ENCODE data around the gene SLC25A47.

DNA sequence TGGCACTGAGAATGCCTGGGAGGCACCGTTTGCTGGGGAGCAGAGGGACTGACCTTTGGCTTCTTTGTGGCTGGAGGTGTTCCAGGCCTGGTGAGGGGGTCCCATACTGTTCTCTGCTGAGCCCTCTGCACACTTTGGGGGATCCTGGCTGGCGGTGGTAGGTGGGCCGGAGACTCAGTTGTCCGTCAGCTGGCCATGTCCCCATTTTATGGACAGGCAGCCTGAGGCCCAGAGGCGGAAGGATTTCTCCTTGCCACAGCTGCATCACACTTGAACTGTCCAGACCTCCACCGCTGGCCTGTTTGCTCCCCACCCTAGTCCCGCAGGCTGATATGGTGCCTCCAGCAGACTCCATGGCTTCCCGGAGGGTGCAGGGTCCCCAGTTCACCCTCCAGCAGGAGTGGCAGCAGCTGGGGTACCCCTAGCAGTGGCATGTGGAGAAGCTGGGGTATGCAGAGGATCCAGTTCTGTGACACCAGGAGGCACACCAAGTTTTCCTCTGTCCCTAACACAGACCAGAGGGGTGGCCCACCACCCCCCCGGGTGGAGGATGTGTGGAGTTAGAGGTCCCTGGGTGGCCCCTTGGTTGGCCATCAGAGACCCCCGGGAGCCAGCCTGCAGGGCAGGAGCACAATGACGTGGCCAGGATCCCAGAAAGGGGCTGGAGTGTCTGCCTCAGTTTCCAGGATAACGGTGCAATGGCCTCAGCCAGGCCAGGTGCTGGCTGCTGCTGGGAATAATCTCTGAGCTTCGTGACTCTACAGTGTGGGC is 31.6 kb upstream of the SLC25A47 start:
- TF ChIP-seq, protein P1, sequence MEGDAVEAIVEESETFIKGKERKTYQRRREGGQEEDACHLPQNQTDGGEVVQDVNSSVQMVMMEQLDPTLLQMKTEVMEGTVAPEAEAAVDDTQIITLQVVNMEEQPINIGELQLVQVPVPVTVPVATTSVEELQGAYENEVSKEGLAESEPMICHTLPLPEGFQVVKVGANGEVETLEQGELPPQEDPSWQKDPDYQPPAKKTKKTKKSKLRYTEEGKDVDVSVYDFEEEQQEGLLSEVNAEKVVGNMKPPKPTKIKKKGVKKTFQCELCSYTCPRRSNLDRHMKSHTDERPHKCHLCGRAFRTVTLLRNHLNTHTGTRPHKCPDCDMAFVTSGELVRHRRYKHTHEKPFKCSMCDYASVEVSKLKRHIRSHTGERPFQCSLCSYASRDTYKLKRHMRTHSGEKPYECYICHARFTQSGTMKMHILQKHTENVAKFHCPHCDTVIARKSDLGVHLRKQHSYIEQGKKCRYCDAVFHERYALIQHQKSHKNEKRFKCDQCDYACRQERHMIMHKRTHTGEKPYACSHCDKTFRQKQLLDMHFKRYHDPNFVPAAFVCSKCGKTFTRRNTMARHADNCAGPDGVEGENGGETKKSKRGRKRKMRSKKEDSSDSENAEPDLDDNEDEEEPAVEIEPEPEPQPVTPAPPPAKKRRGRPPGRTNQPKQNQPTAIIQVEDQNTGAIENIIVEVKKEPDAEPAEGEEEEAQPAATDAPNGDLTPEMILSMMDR (IDR thresholded peaks at IDR 0.05; ENCODE audit: low read length): no peak
- TF ChIP-seq EZH2phosphoT487 (IDR thresholded peaks at IDR 0.05; ENCODE audit: low read length): no peak

Measured in MM.1S (cell line).